ENCODE results near the gene FYTTD1.
"Not testable (repeated sequence)": the region's sequence is repeated elsewhere in the genome, so short reads cannot be mapped to it uniquely, and the experiment has no call there.

DNA sequence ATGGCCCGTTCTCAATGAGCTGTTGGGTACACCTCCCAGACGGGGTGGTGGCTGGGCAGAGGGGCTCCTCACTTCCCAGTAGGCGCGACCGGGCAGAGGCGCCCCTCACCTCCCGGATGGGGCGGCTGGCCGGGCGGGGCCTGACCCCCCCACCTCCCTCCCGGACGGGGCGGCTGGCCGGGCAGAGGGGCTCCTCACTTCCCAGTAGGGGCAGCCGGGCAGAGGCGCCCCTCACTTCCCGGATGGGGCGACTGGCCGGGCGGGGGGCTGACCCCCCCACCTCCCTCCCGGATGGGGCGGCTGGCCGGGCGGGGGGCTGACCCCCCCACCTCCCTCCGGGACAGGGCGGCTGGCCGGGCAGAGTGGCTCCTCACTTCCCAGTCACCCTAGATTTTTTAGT lies 18.2 kb upstream of the FYTTD1 start:
- TF ChIP-seq, protein P1, sequence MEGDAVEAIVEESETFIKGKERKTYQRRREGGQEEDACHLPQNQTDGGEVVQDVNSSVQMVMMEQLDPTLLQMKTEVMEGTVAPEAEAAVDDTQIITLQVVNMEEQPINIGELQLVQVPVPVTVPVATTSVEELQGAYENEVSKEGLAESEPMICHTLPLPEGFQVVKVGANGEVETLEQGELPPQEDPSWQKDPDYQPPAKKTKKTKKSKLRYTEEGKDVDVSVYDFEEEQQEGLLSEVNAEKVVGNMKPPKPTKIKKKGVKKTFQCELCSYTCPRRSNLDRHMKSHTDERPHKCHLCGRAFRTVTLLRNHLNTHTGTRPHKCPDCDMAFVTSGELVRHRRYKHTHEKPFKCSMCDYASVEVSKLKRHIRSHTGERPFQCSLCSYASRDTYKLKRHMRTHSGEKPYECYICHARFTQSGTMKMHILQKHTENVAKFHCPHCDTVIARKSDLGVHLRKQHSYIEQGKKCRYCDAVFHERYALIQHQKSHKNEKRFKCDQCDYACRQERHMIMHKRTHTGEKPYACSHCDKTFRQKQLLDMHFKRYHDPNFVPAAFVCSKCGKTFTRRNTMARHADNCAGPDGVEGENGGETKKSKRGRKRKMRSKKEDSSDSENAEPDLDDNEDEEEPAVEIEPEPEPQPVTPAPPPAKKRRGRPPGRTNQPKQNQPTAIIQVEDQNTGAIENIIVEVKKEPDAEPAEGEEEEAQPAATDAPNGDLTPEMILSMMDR (IDR thresholded peaks at IDR 0.05; ENCODE audit: insufficient read depth, low read length) = not testable (repeated sequence)
- not testable (repeated sequence) for TF ChIP-seq POLR2AphosphoS5, GABPA (IDR thresholded peaks at IDR 0.05; ENCODE audit: low read depth)
